K562 (cell line): ENCODE measurements around the gene SLC66A3. TPM values are rescaled to one million over a fixed set of nuclear protein-coding genes. Genes with fewer than 3 reads are reported as not detected.

Source experiments
- ATAC-seq: fragments of 200-7000 bp; cut with Tn5 transposase; 3 replicates; pipeline ENCODE4 v1.9.1; 2020; ENCODE audit warnings: moderate library complexity
- BruUV-seq: library from RNA; stranded (reverse); fragments of 400-500 nt; replicated peaks from 2 replicates; lab custom pipeline; 2021; lab: Mats Ljungman, UMichigan
- CTCF ChIA-PET: fragments of 300-600 bp; formaldehyde crosslinking; extraction: SDS; loops from one replicate; lab custom pipeline; 2021; ENCODE audit warnings: low intra/inter-chr PET ratio; lab: Yijun Ruan, JAX
- POLR2A ChIA-PET: fragments of 300-600, 350-650 bp; sonication (Branson Sonifier 250); formaldehyde crosslinking; extraction: SDS; loops from one replicate; lab custom pipeline; 2021; ENCODE audit warnings: antibody characterized with exemption, inconsistent platforms; lab: Yijun Ruan, JAX
- DNase-seq, 4 experiments: peaks; one replicate each; pipeline versions ENCODE4 v3.0.0 to v3.0.0-alpha.2; 2011 to 2018; ENCODE audit warnings: low spot score in 3 of 4, mixed read lengths in 3 of 4; ENCODE audit errors: extremely low read depth in 1 of 4
- FAIRE-seq: peaks from 2 replicates; lab custom pipeline; 2011; peaks lifted over from hg19 to GRCh38; lab: Jason Lieb, UNC
- H2AFZ ChIP-seq: 2 replicates; pipeline ENCODE4 v1.6.0; 2011; ENCODE audit warnings: low read depth, low read length, control low read depth, inconsistent platforms
- H3K27ac ChIP-seq: fragments of 200-600 bp; 3 replicates; pipeline ENCODE4 v1.8.0; 2011; ENCODE audit warnings: low read depth, mild to moderate bottlenecking, control low read depth, inconsistent platforms, low read length, moderate library complexity, mixed read lengths; ENCODE audit errors: extremely low read depth
- H3K27me3 ChIP-seq, 2 experiments: fragments of 300-600 bp in 1 of 2; 2 replicates in 1 of 2; 3 replicates in 1 of 2; pipeline versions ENCODE4 v1.6.0 to v1.8.0; 2011; ENCODE audit warnings: inconsistent platforms in 2 of 2, low read length in 2 of 2, mild to moderate bottlenecking in 1 of 2, mixed read lengths in 1 of 2, moderate library complexity in 1 of 2; ENCODE audit not compliant: control insufficient read depth in 2 of 2, insufficient read depth in 2 of 2
- H3K36me3 ChIP-seq: fragments of 300-600 bp; 3 replicates; pipeline ENCODE4 v1.8.0; 2011; ENCODE audit warnings: mild to moderate bottlenecking, low read length, inconsistent platforms; ENCODE audit not compliant: control insufficient read depth, insufficient read depth
- H3K4me1 ChIP-seq, 2 experiments: fragments of 200-600 bp in 1 of 2; replicated peaks in 1 of 2; 2 replicates in 1 of 2; 3 replicates in 1 of 2; pipeline versions ENCODE4 v1.5.1 to v1.8.0; 2011; ENCODE audit warnings: inconsistent platforms in 2 of 2, low read length in 2 of 2, mild to moderate bottlenecking in 1 of 2, mixed read lengths in 1 of 2, moderate library complexity in 1 of 2; ENCODE audit not compliant: control insufficient read depth in 2 of 2, insufficient read depth in 2 of 2
- H3K4me2 ChIP-seq: 2 replicates; pipeline ENCODE4 v1.6.1; 2011; ENCODE audit warnings: low read length, control low read depth, inconsistent platforms, mixed read lengths; ENCODE audit not compliant: insufficient read depth
- H3K4me3 ChIP-seq: fragments of 200-600 bp; sonication (generic), shearing (Covaris generic); 2 replicates; pipeline ENCODE4 v1.5.1; 2016; ENCODE audit warnings: control low read depth, inconsistent platforms
- H3K79me2 ChIP-seq: fragments of 200-600 bp; 3 replicates; pipeline ENCODE4 v1.8.0; 2011; ENCODE audit warnings: low read length, inconsistent platforms; ENCODE audit not compliant: control insufficient read depth, insufficient read depth
- H3K9ac ChIP-seq, 2 experiments: 2 replicates each; pipeline versions ENCODE4 v1.6.0 to v1.6.1; 2011; ENCODE audit warnings: low read depth in 2 of 2, low read length in 2 of 2, control low read depth in 1 of 2, inconsistent platforms in 1 of 2, mild to moderate bottlenecking in 1 of 2, mixed read lengths in 1 of 2; ENCODE audit not compliant: insufficient read depth in 1 of 2
- H3K9me1 ChIP-seq: one replicate; pipeline ENCODE4 v1.6.0; 2011; ENCODE audit warnings: inconsistent platforms, mild to moderate bottlenecking, low read length, moderate library complexity; ENCODE audit not compliant: control insufficient read depth, insufficient read depth
- H3K9me3 ChIP-seq: replicated peaks from 2 replicates; pipeline ENCODE4 v1.5.1; 2011; ENCODE audit warnings: low read depth, low read length, inconsistent platforms; ENCODE audit not compliant: control insufficient read depth, insufficient read depth
- H4K20me1 ChIP-seq: replicated peaks from 2 replicates; pipeline ENCODE4 v1.6.1; 2011; ENCODE audit warnings: low read length, inconsistent platforms, mixed read lengths; ENCODE audit not compliant: control insufficient read depth, insufficient read depth
- ATF7 ChIP-seq: fragments of 450-650 bp; IDR thresholded peaks from 2 replicates; pipeline ENCODE4 v1.7.1; 2014; ENCODE audit warnings: mild to moderate bottlenecking, moderate library complexity
- DACH1 ChIP-seq: fragments of 450-650 bp; IDR thresholded peaks from 2 replicates; pipeline ENCODE4 v1.6.1; 2018; ENCODE audit not compliant: partially characterized antibody
- FOXJ3 ChIP-seq: sonication (generic); formaldehyde crosslinking; IDR thresholded peaks from 2 replicates; pipeline ENCODE4 v1.4.0; 2020; ENCODE audit warnings: mild to moderate bottlenecking, missing genetic modification reagents
- FOXP1 ChIP-seq: sonication (generic); formaldehyde crosslinking; IDR thresholded peaks from 2 replicates; pipeline ENCODE4 v1.8.0; 2022; ENCODE audit warnings: mild to moderate bottlenecking, missing genetic modification reagents
- HBP1 ChIP-seq: fragments of 450-650 bp; formaldehyde crosslinking; IDR thresholded peaks from 2 replicates; pipeline ENCODE4 v1.4.0; 2022; ENCODE audit warnings: missing genetic modification characterization
- HDAC1 ChIP-seq, 2 experiments: fragments of 450-650 bp; IDR thresholded peaks; 2 replicates each; pipeline ENCODE4 v1.6.1; 2016 to 2017; ENCODE audit warnings: inconsistent platforms in 1 of 2, mild to moderate bottlenecking in 1 of 2, moderate library complexity in 1 of 2
- JUNB ChIP-seq: fragments of 450-650 bp; formaldehyde crosslinking; conservative IDR thresholded peaks from 2 replicates; pipeline ENCODE4 v1.4.0; 2020; ENCODE audit warnings: mild to moderate bottlenecking
- MEF2A ChIP-seq: IDR thresholded peaks from 2 replicates; pipeline ENCODE4 v1.6.1; 2011; ENCODE audit warnings: low read depth, mild to moderate bottlenecking, low read length, moderate library complexity; ENCODE audit not compliant: control insufficient read depth
- MTF1 ChIP-seq: fragments of 250-450 bp; sonication (Bioruptor Pico); IDR thresholded peaks from 2 replicates; pipeline ENCODE4 v1.9.0; 2021; ENCODE audit warnings: moderate library complexity, mild to moderate bottlenecking, inconsistent platforms, borderline replicate concordance
- POLR2AphosphoS2 ChIP-seq: IDR thresholded peaks from 2 replicates; pipeline ENCODE4 v1.6.1; 2012; ENCODE audit warnings: low read length, improper control_type of control experiment
- SIRT6 ChIP-seq: IDR thresholded peaks from one replicate; pipeline ENCODE4 v1.6.1; 2012; ENCODE audit warnings: low read depth, mild to moderate bottlenecking, control low read depth, inconsistent platforms, low read length, moderate library complexity
- SMAD2 ChIP-seq: fragments of 150-350 bp; IDR thresholded peaks from 2 replicates; pipeline ENCODE4 v1.6.1; 2014; ENCODE audit warnings: low read depth, mild to moderate bottlenecking, low read length
- ZNF232 ChIP-seq: sonication (generic); formaldehyde crosslinking; IDR thresholded peaks from 2 replicates; pipeline ENCODE4 v1.8.0; 2022; ENCODE audit warnings: mild to moderate bottlenecking, missing genetic modification reagents
- in situ Hi-C: fragments of 300-500 bp; cut with MboI; formaldehyde crosslinking; loops from 4 replicates; pipeline ENCODE4 v1.15.0; 2018; ENCODE audit warnings: inconsistent platforms, mixed read lengths
- intact Hi-C: fragments of 100-400 bp; cut with micrococcal nuclease; formaldehyde crosslinking; loops from 2 replicates; pipeline ENCODE4 v1.14.2; 2022
- polyA plus RNA-seq, 8 experiments: library from polyadenylated mRNA; depleted of rRNA in 4 of 8; stranded (reverse) in 5 of 8; unstranded in 3 of 8; fragments of >200 nt; fragmentation: Nextera tagmentation in 2 of 8; fragmentation: Illumina TruSeq in 1 of 8; extraction: Ambion mirVana in 2 of 8; extraction: Trizol in 1 of 8; gene quantifications; 2 replicates each; pipeline versions ENCODE4 v1.2.1 to v1.2.3, GENCODE V29; 2011 to 2014; ENCODE audit warnings: inconsistent platforms in 1 of 8, missing spikeins in 1 of 8
- total RNA-seq, 7 experiments: library from RNA; depleted of rRNA in 6 of 7; stranded (reverse); fragments of >200 nt in 6 of 7; fragmentation: Illumina TruSeq in 2 of 7; extraction: Trizol in 2 of 7; gene quantifications; 2 replicates each; pipeline versions ENCODE4 v1.2.1 to v1.2.3, GENCODE V29; 2011 to 2021; ENCODE audit warnings: low replicate concordance in 1 of 7
- TF ChIP-seq, protein P1 (sequence below): IDR thresholded peaks from 2 replicates; pipeline ENCODE4 v1.6.1; 2012; ENCODE audit warnings: low read depth, low read length, improper control_type of control experiment, borderline replicate concordance
- TF ChIP-seq, protein P2 (sequence below), 2 experiments: IDR thresholded peaks in 1 of 2; conservative IDR thresholded peaks in 1 of 2; 2 replicates each; pipeline ENCODE4 v1.6.1; 2016; ENCODE audit warnings: low read depth in 2 of 2, mild to moderate bottlenecking in 1 of 2, missing compliant biosample characterization in 1 of 2, missing genetic modification characterization in 1 of 2, moderate library complexity in 1 of 2

The SLC66A3 gene
- total and polyA plus RNA-seq, 9 of the 15 experiments (the other 6 are each of a cell fraction or from before 2014, with no cell fraction given) = 2.8 to 30.0 (median 9.1) TPM

GRCh38 chr2:11203480-11203879 lies 48.2 kb downstream of the SLC66A3 start (continued):
- TF ChIP-seq, protein P1, sequence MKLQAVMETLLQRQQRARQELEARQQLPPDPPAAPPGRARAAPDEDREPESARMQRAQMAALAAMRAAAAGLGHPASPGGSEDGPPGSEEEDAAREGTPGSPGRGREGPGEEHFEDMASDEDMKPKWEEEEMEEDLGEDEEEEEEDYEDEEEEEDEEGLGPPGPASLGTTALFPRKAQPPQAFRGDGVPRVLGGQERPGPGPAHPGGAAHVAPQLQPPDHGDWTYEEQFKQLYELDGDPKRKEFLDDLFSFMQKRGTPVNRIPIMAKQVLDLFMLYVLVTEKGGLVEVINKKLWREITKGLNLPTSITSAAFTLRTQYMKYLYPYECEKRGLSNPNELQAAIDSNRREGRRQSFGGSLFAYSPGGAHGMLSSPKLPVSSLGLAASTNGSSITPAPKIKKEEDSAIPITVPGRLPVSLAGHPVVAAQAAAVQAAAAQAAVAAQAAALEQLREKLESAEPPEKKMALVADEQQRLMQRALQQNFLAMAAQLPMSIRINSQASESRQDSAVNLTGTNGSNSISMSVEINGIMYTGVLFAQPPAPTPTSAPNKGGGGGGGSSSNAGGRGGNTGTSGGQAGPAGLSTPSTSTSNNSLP = no peak

DNA sequence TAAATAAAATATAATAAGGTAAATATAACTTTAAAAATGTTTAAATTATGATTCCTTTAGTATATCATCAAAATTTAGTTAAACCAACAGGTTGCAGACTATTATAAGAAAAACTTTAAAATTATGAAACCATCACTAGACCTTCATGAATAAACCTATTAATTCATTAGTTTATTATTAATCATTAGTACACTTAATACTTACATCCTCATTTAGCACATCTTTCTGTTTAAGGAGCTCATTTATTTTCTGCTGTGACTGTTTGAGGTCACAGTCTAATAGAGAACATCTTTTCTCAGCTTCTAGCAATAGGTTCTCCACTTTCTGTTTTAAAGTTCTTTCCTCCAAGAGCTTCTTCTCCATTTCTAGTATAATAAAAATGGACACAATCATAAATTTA lies 52.8 kb downstream of the SLC66A3 start:
- Histone ChIP-seq H3K79me2 (no peaks in the 10 kb centered on the region), H4K20me1 (no peaks in the 10 kb centered on the region), H2AFZ (no peak overlapping the region), H3K9me1 (no peaks in the 10 kb centered on the region), H3K27me3 (no peaks in the 10 kb centered on the region), H3K9ac (no peak overlapping the region), H3K27ac (no peak overlapping the region), H3K36me3 (peaks cover 48% of the 10 kb centered on the region; the same call in 2 of the 3 replicates), H3K4me2 (no peak overlapping the region), H3K4me3 (no peak overlapping the region), H3K4me1 (no peaks in the 10 kb centered on the region; a peak in 1 of 5 replicates), H3K9me3 (no peaks in the 10 kb centered on the region)
- in situ Hi-C loops = no loop called here
- POLR2A ChIA-PET = no interaction called here
- CTCF ChIA-PET = interaction anchor here (0.6 kb wide), 1 partner anchor 530 kb away, joined by 3 read pairs; no protein-coding TSS in a partner anchor
- intact Hi-C loops = no loop called here
- no peak for DNase-seq
- TF ChIP-seq ATF7 = no peak
- no peak for TF ChIP-seq FOXJ3
- TF ChIP-seq POLR2AphosphoS2 = no peak
- no peak for TF ChIP-seq HDAC1 (IDR thresholded peaks at IDR 0.05)
- no peak for TF ChIP-seq JUNB (CRISPR knock-in tag)
- TF ChIP-seq FOXP1 (CRISPR knock-in tag) = no peak
- TF ChIP-seq, protein P2, sequence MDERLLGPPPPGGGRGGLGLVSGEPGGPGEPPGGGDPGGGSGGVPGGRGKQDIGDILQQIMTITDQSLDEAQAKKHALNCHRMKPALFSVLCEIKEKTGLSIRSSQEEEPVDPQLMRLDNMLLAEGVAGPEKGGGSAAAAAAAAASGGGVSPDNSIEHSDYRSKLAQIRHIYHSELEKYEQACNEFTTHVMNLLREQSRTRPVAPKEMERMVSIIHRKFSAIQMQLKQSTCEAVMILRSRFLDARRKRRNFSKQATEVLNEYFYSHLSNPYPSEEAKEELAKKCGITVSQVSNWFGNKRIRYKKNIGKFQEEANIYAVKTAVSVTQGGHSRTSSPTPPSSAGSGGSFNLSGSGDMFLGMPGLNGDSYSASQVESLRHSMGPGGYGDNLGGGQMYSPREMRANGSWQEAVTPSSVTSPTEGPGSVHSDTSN (CRISPR knock-in tag; IDR thresholded peaks at IDR 0.05; ENCODE audit: low read depth) = no peak
- TF ChIP-seq, protein P2 (tag; conservative IDR thresholded peaks at IDR 0.05; ENCODE audit: low read depth) = no peak
- TF ChIP-seq HBP1 (CRISPR knock-in tag) = no peak
- no peak for TF ChIP-seq SIRT6
- no peak for TF ChIP-seq SMAD2
- TF ChIP-seq ZNF232 (CRISPR knock-in tag) = peak; percentile 74; the same call in 1 of the 2 replicates
- TF ChIP-seq MEF2A = no peak
- TF ChIP-seq DACH1 = peak; percentile 89
- no peak for TF ChIP-seq MTF1
- no peak for ATAC-seq
- no TSS peak for BruUV-seq
- no peak for FAIRE-seq
